Panc1 (cell line): ENCODE measurements around the gene NNMT. TPM values are rescaled to one million over a fixed set of nuclear protein-coding genes. Genes with fewer than 3 reads are reported as not detected.

Source experiments
- ATAC-seq: fragments of 200-7000 bp; cut with Tn5 transposase; 2 replicates; pipeline ENCODE4 v1.9.1; 2020; ENCODE audit warnings: mild to moderate bottlenecking, moderate library complexity
- BruUV-seq: library from RNA; stranded (reverse); fragments of 400-500 nt; replicated peaks from 2 replicates; lab custom pipeline; 2021; lab: Mats Ljungman, UMichigan
- CTCF ChIA-PET: fragments of 300-600 bp; sonication (Branson Sonifier 250); formaldehyde crosslinking; loops from one replicate; lab custom pipeline; 2022; ENCODE audit warnings: antibody characterized with exemption; lab: Charles Lee
- POLR2A ChIA-PET: fragments of 300-600 bp; sonication (Branson Sonifier 250); formaldehyde crosslinking; loops from one replicate; lab custom pipeline; 2022; ENCODE audit warnings: antibody characterized with exemption; lab: Charles Lee
- DNase-seq: peaks from one replicate; pipeline ENCODE4 v3.0.0-alpha.2; 2010; ENCODE audit warnings: low read depth, low spot score
- H3K27ac ChIP-seq: 2 replicates; pipeline ENCODE4 v1.5.1; 2011; ENCODE audit warnings: mild to moderate bottlenecking, low read length, inconsistent platforms
- H3K27me3 ChIP-seq: fragments of 200-500 bp; sonication (Bioruptor generic); 2 replicates; pipeline ENCODE4 v1.6.0; 2014; ENCODE audit warnings: low read length, inconsistent platforms; ENCODE audit not compliant: control insufficient read depth, insufficient read depth
- H3K36me3 ChIP-seq: fragments of 200-500 bp; sonication (Bioruptor generic); 2 replicates; pipeline ENCODE4 v1.5.1; 2014; ENCODE audit warnings: inconsistent platforms, mild to moderate bottlenecking, low read length, moderate library complexity; ENCODE audit not compliant: control insufficient read depth, insufficient read depth
- H3K4me1 ChIP-seq: 2 replicates; pipeline ENCODE4 v1.5.1; 2011; ENCODE audit warnings: inconsistent platforms, mild to moderate bottlenecking, low read length, moderate library complexity; ENCODE audit not compliant: control insufficient read depth, insufficient read depth
- H3K4me3 ChIP-seq, 2 experiments: 2 replicates each; pipeline ENCODE4 v1.5.1; 2011 to 2012; ENCODE audit warnings: low read depth in 2 of 2, low read length in 2 of 2, mild to moderate bottlenecking in 2 of 2, inconsistent platforms in 1 of 2, moderate library complexity in 1 of 2
- H3K9me3 ChIP-seq: fragments of 200-500 bp; sonication (Bioruptor generic); 2 replicates; pipeline ENCODE4 v1.5.1; 2014; ENCODE audit warnings: low read depth, mild to moderate bottlenecking, inconsistent platforms, low read length, moderate library complexity; ENCODE audit not compliant: control insufficient read depth, insufficient read depth
- POLR2AphosphoS5 ChIP-seq: IDR thresholded peaks from 2 replicates; pipeline ENCODE4 v1.6.1; 2012; ENCODE audit warnings: mild to moderate bottlenecking, low read depth, low read length, moderate library complexity
- SIN3A ChIP-seq: IDR thresholded peaks from 2 replicates; pipeline ENCODE4 v1.6.1; 2012; ENCODE audit warnings: low read depth, mild to moderate bottlenecking, low read length, moderate library complexity, borderline replicate concordance; ENCODE audit not compliant: insufficient read depth
- TCF7L2 ChIP-seq: IDR thresholded peaks from 2 replicates; pipeline ENCODE4 v1.6.1; 2011; ENCODE audit warnings: mild to moderate bottlenecking, low read depth, low read length, inconsistent platforms
- in situ Hi-C: cut with HindIII; loops from 2 replicates; pipeline ENCODE4 v1.10.0; 2016; ENCODE audit warnings: low sequenced_read_pairs, low pct_unique_long_range_greater_than_20kb
- intact Hi-C: fragments of 100-400 bp; cut with micrococcal nuclease; formaldehyde crosslinking; loops from one replicate; pipeline ENCODE4 v1.10.0; 2022; ENCODE audit not compliant: unreplicated experiment
- total RNA-seq: library from RNA; stranded (reverse); gene quantifications from one replicate; pipeline ENCODE4 v1.2.1, GENCODE V29; 2021; ENCODE audit not compliant: unreplicated experiment
- TF ChIP-seq, protein P1 (sequence below): fragments of 450-650 bp; IDR thresholded peaks from 2 replicates; pipeline ENCODE4 v1.5.1; 2017; ENCODE audit warnings: mild to moderate bottlenecking
- TF ChIP-seq, protein P2 (sequence below), 2 experiments: IDR thresholded peaks; 2 replicates each; pipeline ENCODE4 v1.6.1; 2011 to 2012; ENCODE audit warnings: low read depth in 2 of 2, control low read depth in 1 of 2, low read length in 1 of 2, mild to moderate bottlenecking in 1 of 2, moderate library complexity in 1 of 2; ENCODE audit not compliant: insufficient read depth in 1 of 2

NNMT gene
- total RNA-seq, 1 experiment from 2014 or later: 1.7 TPM

DNA sequence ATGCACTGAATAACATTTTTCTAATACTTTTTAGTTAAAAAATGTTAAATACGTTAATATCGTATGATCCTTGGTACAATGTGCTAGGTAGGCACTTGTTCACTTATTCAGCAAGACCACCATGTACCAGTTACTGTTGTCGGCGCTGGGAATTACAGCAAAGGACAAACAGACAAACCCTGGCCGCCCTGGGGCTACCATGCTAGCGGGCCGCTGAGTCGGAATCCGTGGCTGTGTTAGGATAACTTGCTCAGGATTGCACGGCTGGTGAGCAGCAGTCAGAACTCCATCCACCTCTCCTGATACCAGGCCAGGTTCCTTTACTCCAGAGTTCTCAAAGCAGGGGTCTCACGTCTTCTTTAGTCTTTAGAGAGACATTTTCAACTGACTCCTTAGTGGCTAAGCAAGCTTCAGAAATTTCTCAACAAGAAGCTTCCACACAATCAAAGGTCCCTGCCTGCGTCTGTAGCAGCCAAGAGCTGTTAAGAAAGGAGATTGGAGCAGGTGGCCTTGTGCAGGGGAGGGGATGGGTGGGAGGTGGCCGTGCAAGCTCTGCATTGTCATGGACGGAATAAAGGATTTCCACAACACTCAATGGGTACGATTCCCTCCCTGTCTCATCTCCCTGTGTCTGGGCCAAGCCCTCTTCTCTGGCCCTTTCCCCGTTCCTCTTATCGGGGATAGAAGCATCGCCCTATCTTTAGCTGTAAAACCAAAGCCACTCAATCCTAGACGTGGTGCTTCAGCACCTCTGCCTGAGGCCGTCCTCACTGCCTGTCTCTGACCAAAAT, 39.8 kb upstream of the NNMT start:
- Histone ChIP-seq H3K27ac (no peak overlapping the region), H3K4me1 (no peaks in the 10 kb centered on the region), H3K9me3 (no peaks in the 10 kb centered on the region), H3K36me3 (no peaks in the 10 kb centered on the region), H3K4me3 (no peak overlapping the region), H3K27me3 (no peaks in the 10 kb centered on the region; the same call in 1 of the 2 replicates)
- TF ChIP-seq, protein P1, sequence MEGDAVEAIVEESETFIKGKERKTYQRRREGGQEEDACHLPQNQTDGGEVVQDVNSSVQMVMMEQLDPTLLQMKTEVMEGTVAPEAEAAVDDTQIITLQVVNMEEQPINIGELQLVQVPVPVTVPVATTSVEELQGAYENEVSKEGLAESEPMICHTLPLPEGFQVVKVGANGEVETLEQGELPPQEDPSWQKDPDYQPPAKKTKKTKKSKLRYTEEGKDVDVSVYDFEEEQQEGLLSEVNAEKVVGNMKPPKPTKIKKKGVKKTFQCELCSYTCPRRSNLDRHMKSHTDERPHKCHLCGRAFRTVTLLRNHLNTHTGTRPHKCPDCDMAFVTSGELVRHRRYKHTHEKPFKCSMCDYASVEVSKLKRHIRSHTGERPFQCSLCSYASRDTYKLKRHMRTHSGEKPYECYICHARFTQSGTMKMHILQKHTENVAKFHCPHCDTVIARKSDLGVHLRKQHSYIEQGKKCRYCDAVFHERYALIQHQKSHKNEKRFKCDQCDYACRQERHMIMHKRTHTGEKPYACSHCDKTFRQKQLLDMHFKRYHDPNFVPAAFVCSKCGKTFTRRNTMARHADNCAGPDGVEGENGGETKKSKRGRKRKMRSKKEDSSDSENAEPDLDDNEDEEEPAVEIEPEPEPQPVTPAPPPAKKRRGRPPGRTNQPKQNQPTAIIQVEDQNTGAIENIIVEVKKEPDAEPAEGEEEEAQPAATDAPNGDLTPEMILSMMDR: no peak
- TF ChIP-seq TCF7L2: no peak
- TF ChIP-seq SIN3A: no peak
- TF ChIP-seq POLR2AphosphoS5: no peak
- TF ChIP-seq, protein P2, sequence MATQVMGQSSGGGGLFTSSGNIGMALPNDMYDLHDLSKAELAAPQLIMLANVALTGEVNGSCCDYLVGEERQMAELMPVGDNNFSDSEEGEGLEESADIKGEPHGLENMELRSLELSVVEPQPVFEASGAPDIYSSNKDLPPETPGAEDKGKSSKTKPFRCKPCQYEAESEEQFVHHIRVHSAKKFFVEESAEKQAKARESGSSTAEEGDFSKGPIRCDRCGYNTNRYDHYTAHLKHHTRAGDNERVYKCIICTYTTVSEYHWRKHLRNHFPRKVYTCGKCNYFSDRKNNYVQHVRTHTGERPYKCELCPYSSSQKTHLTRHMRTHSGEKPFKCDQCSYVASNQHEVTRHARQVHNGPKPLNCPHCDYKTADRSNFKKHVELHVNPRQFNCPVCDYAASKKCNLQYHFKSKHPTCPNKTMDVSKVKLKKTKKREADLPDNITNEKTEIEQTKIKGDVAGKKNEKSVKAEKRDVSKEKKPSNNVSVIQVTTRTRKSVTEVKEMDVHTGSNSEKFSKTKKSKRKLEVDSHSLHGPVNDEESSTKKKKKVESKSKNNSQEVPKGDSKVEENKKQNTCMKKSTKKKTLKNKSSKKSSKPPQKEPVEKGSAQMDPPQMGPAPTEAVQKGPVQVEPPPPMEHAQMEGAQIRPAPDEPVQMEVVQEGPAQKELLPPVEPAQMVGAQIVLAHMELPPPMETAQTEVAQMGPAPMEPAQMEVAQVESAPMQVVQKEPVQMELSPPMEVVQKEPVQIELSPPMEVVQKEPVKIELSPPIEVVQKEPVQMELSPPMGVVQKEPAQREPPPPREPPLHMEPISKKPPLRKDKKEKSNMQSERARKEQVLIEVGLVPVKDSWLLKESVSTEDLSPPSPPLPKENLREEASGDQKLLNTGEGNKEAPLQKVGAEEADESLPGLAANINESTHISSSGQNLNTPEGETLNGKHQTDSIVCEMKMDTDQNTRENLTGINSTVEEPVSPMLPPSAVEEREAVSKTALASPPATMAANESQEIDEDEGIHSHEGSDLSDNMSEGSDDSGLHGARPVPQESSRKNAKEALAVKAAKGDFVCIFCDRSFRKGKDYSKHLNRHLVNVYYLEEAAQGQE (IDR thresholded peaks at IDR 0.05; ENCODE audit: insufficient read depth in 1 of 2, low read depth in 2 of 2, low read length in 1 of 2): no peak
- BruUV-seq: no TSS peak
- ChIA-PET POLR2A (no interaction called here), CTCF (no interaction called here)
- no peak for ATAC-seq
- intact Hi-C loops (no loop called here), in situ Hi-C loops (no loop called here)
- no peak for DNase-seq

DNA sequence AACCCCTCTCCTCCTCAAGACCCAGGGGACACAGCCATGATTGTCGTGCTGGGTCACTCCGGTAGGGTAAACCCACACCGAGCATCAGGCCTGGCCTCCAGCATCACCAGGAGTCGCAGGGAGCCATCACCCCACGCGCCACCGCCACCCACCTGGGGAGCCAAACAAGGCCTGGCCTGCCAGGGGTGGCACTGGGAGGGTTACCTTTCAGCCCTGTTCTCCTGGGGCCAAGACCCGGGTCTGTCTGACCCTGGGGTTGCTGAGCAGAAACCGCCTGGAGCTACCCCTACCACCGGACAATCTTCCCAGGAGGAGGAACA, 39.3 kb upstream of the NNMT start:
- BruUV-seq: no TSS peak

More for the DNA sequence above, 39.3 kb upstream of the NNMT start:
- in situ Hi-C loops (no loop called here), intact Hi-C loops (no loop called here)
- POLR2A ChIA-PET: no interaction called here
- ATAC-seq: no peak
- CTCF ChIA-PET: interaction anchor here (0.7 kb wide), 1 partner anchor 262 kb away, joined by 3 read pairs; no protein-coding TSS in a partner anchor
- Histone ChIP-seq H3K9me3 (no peaks in the 10 kb centered on the region), H3K27ac (no peak overlapping the region), H3K36me3 (no peaks in the 10 kb centered on the region), H3K4me1 (no peaks in the 10 kb centered on the region), H3K27me3 (no peaks in the 10 kb centered on the region; the same call in 1 of the 2 replicates), H3K4me3 (no peak overlapping the region)
- DNase-seq: no peak
- TF ChIP-seq, protein P1: no peak
- TF ChIP-seq POLR2AphosphoS5 (no peak), SIN3A (no peak), TCF7L2 (no peak)
- TF ChIP-seq, protein P2 (IDR thresholded peaks at IDR 0.05; ENCODE audit: insufficient read depth in 1 of 2, low read depth in 2 of 2, low read length in 1 of 2): no peak
